Keratinocyte (primary cell): Measurements from ENCODE around the gene ZNF662.

ENCODE experiments used
- EZH2 ChIP-seq: IDR thresholded peaks from one replicate; pipeline ENCODE4 v1.6.1; 2012; ENCODE audit warnings: inconsistent platforms, mild to moderate bottlenecking, low read length, moderate library complexity
- TF ChIP-seq, protein P1 (sequence below), 3 experiments: IDR thresholded peaks in 1 of 3; conservative IDR thresholded peaks in 1 of 3; optimal IDR thresholded peaks in 1 of 3; 2 replicates in 2 of 3; 3 replicates in 1 of 3; pipeline versions ENCODE3 to v1.5.1; 2011; ENCODE audit warnings: low read length in 3 of 3, mild to moderate bottlenecking in 3 of 3, moderate library complexity in 2 of 3, control low read depth in 1 of 3, inconsistent platforms in 1 of 3; ENCODE audit not compliant: insufficient read depth in 2 of 3; ENCODE audit errors: extremely low read depth in 1 of 3

- TF ChIP-seq, protein P1, sequence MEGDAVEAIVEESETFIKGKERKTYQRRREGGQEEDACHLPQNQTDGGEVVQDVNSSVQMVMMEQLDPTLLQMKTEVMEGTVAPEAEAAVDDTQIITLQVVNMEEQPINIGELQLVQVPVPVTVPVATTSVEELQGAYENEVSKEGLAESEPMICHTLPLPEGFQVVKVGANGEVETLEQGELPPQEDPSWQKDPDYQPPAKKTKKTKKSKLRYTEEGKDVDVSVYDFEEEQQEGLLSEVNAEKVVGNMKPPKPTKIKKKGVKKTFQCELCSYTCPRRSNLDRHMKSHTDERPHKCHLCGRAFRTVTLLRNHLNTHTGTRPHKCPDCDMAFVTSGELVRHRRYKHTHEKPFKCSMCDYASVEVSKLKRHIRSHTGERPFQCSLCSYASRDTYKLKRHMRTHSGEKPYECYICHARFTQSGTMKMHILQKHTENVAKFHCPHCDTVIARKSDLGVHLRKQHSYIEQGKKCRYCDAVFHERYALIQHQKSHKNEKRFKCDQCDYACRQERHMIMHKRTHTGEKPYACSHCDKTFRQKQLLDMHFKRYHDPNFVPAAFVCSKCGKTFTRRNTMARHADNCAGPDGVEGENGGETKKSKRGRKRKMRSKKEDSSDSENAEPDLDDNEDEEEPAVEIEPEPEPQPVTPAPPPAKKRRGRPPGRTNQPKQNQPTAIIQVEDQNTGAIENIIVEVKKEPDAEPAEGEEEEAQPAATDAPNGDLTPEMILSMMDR (optimal IDR thresholded peaks at IDR 0.05 in 1 of 3, IDR thresholded peaks at IDR 0.05 in 1 of 3, conservative IDR thresholded peaks at IDR 0.05 in 1 of 3; ENCODE audit: extremely low read depth in 1 of 3, insufficient read depth in 2 of 3, low read length in 3 of 3) = no peak
- TF ChIP-seq EZH2 = no peak
Measured at GRCh38 chr3:42934111-42934510, 28.2 kb downstream of the ZNF662 start.
